ENCODE measurements around the gene FALEC.

The FALEC gene

DNA sequence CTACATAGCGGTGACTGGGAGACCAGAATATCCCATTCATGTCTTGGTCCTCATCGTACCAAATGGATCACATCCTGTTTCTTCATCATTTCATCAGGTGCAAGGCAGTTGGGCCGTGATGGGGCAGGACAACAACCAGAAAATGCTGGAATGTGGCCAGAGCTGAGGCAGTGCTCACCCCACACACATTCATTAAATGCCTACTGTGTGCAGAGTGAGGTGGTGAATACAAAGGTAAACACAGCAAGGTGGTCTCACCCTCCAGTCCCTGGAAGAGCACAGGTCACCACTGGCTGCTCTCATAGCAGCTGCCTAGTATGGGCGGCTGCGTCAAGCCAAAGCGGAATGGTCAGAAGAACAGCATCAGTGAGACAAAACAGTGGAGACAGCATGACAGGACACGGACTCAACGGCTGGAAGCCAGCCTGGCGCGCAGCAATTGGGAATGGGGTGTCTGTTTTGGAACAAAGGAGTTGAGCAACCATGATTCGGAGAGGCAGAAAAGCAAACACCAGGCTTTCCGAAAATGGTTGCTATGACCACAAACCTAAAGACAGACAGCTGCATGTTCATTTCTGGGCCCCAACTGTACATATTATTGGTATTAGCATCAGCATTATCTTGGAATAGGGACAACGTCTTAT lies 28.1 kb downstream of the FALEC start:
- H3K4me3 ChIP-seq (ENCODE audit: low read depth, low read length): no peak overlapping the region
- TF ChIP-seq, protein P1, sequence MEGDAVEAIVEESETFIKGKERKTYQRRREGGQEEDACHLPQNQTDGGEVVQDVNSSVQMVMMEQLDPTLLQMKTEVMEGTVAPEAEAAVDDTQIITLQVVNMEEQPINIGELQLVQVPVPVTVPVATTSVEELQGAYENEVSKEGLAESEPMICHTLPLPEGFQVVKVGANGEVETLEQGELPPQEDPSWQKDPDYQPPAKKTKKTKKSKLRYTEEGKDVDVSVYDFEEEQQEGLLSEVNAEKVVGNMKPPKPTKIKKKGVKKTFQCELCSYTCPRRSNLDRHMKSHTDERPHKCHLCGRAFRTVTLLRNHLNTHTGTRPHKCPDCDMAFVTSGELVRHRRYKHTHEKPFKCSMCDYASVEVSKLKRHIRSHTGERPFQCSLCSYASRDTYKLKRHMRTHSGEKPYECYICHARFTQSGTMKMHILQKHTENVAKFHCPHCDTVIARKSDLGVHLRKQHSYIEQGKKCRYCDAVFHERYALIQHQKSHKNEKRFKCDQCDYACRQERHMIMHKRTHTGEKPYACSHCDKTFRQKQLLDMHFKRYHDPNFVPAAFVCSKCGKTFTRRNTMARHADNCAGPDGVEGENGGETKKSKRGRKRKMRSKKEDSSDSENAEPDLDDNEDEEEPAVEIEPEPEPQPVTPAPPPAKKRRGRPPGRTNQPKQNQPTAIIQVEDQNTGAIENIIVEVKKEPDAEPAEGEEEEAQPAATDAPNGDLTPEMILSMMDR (IDR thresholded peaks at IDR 0.05; ENCODE audit: control insufficient read depth, extremely low read depth, insufficient read depth): no peak
- DNase-seq (ENCODE audit: low read depth): no peak

DNA sequence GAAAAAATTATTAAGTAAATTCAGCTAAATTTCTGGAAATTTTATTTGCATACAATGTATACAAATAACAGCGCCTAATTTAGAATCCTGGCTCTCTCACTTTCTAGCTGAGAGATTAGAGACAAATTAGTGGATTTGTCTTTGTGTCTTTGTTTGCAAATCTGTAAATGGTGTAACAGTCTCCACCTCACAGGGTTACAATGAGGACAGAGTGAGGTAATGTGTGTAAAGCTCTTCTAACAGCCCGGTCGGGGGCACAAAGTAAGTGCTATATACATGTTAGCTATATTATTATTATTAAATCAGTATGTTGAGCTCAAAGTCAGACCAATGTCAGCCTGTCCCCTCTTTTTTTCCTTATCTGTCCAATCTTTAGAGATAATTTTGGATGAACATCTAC lies 28.7 kb downstream of the FALEC start:
- TF ChIP-seq, protein P1 (IDR thresholded peaks at IDR 0.05; ENCODE audit: control insufficient read depth, extremely low read depth, insufficient read depth): no peak
- H3K4me3 ChIP-seq (ENCODE audit: low read depth, low read length): no peak overlapping the region
- DNase-seq (ENCODE audit: low read depth): no peak

GRCh38 chr1:150545486-150546032 lies 30.0 kb downstream of the FALEC start:
- TF ChIP-seq, protein P1 (IDR thresholded peaks at IDR 0.05; ENCODE audit: control insufficient read depth, extremely low read depth, insufficient read depth): no peak
- no peak for DNase-seq (ENCODE audit: low read depth)
- no peak overlapping the region for H3K4me3 ChIP-seq (ENCODE audit: low read depth, low read length)

- TF ChIP-seq, protein P1 (IDR thresholded peaks at IDR 0.05; ENCODE audit: control insufficient read depth, extremely low read depth, insufficient read depth): no peak
- no peak overlapping the region for H3K4me3 ChIP-seq (ENCODE audit: low read depth, low read length)
- no peak for DNase-seq (ENCODE audit: low read depth)
Observed at GRCh38 chr1:150546294-150546937, 30.9 kb downstream of the FALEC start.

- no peak for DNase-seq (ENCODE audit: low read depth)
- TF ChIP-seq, protein P1 (IDR thresholded peaks at IDR 0.05; ENCODE audit: control insufficient read depth, extremely low read depth, insufficient read depth): no peak
- H3K4me3 ChIP-seq (ENCODE audit: low read depth, low read length): peak overlapping the region; percentile 53
Observed at GRCh38 chr1:150548324-150548631, 32.7 kb downstream of the FALEC start.

- peak within 1 kb of the TSS; percentile 53 for H3K4me3 ChIP-seq (ENCODE audit: low read depth, low read length)
- TF ChIP-seq, protein P1 (IDR thresholded peaks at IDR 0.05; ENCODE audit: control insufficient read depth, extremely low read depth, insufficient read depth): no peak
- DNase-seq (ENCODE audit: low read depth): no peak
Observed at GRCh38 chr1:150548632-150549495, 33.3 kb downstream of the FALEC start, which contains the start of gene ADAMTSL4. Gene ADAMTSL4 (plus strand): TSS chr1:150549408. CDS start chr1:150552289, 2,881 bp downstream.

Data from LNCaP clone FGC (cell line).